ENCODE measurements around the gene ATXN7L2. TPM values are rescaled to one million over a fixed set of nuclear protein-coding genes. Genes with fewer than 3 reads are reported as not detected.

The ATXN7L2 gene
- total RNA-seq, 2 donors from 2014 or later = 5.1 to 6.1 TPM

DNA sequence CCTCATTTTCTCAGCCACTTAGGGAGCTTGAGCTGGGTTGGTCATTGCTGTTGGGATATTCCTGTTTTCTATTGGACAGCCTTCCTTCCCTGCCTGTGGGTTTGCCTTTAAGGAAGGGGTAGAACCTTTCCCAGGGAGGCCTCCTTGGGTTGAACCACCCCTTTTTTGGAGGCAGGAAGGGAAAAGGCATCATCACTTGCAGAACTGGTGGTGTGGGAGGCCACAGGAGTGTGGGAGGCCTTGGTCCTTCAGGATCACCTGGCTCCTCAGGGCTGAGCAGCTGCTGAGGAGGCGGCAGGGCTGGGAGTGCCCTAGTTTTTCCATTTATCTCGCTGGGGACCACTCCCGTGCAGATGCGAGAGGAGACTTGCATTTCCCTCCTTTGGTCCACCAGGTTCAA, 9.5 kb downstream of the ATXN7L2 start:
- Histone ChIP-seq H3K27ac (ENCODE audit: low read depth, low read length) (no peak overlapping the region), H3K9me3 (ENCODE audit: control insufficient read depth, low read length) (no peaks in the 10 kb centered on the region), H3K36me3 (ENCODE audit: control insufficient read depth, insufficient read depth, low read length) (peaks cover 13% of the 10 kb centered on the region), H3K27me3 (ENCODE audit: control insufficient read depth, insufficient read depth, low read length, poor library complexity, severe bottlenecking) (no peaks in the 10 kb centered on the region), H3K4me1 (ENCODE audit: control insufficient read depth, insufficient read depth, low read length) (no peaks in the 10 kb centered on the region), H3K4me3 (ENCODE audit: low read length) (no peak overlapping the region), H3K9ac (ENCODE audit: extremely low read depth, low read length, poor library complexity, severe bottlenecking) (no peak overlapping the region)
- H3K36me3 Mint-ChIP-seq (ENCODE audit: low read depth) = peaks cover 9% of the 10 kb centered on the region
- H3K4me3 Mint-ChIP-seq = peak overlapping the region; percentile 91
- H3K4me1 Mint-ChIP-seq = peaks cover 10% of the 10 kb centered on the region
- WGBS, 2 experiments (ENCODE audit: insufficient coverage in 1 of 2, insufficient read length in 1 of 2) = 92 to 100% methylated on average over 3 to 4 of the region's 4 CpGs
- no peaks in the 10 kb centered on the region for H3K27me3 Mint-ChIP-seq (ENCODE audit: insufficient read depth)
- no peak overlapping the region for H3K27ac Mint-ChIP-seq
- no peaks in the 10 kb centered on the region for H3K9me3 Mint-ChIP-seq
- TF ChIP-seq, protein P1, sequence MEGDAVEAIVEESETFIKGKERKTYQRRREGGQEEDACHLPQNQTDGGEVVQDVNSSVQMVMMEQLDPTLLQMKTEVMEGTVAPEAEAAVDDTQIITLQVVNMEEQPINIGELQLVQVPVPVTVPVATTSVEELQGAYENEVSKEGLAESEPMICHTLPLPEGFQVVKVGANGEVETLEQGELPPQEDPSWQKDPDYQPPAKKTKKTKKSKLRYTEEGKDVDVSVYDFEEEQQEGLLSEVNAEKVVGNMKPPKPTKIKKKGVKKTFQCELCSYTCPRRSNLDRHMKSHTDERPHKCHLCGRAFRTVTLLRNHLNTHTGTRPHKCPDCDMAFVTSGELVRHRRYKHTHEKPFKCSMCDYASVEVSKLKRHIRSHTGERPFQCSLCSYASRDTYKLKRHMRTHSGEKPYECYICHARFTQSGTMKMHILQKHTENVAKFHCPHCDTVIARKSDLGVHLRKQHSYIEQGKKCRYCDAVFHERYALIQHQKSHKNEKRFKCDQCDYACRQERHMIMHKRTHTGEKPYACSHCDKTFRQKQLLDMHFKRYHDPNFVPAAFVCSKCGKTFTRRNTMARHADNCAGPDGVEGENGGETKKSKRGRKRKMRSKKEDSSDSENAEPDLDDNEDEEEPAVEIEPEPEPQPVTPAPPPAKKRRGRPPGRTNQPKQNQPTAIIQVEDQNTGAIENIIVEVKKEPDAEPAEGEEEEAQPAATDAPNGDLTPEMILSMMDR (conservative IDR thresholded peaks at IDR 0.05) = no peak
- no peak for DNase-seq

DNA sequence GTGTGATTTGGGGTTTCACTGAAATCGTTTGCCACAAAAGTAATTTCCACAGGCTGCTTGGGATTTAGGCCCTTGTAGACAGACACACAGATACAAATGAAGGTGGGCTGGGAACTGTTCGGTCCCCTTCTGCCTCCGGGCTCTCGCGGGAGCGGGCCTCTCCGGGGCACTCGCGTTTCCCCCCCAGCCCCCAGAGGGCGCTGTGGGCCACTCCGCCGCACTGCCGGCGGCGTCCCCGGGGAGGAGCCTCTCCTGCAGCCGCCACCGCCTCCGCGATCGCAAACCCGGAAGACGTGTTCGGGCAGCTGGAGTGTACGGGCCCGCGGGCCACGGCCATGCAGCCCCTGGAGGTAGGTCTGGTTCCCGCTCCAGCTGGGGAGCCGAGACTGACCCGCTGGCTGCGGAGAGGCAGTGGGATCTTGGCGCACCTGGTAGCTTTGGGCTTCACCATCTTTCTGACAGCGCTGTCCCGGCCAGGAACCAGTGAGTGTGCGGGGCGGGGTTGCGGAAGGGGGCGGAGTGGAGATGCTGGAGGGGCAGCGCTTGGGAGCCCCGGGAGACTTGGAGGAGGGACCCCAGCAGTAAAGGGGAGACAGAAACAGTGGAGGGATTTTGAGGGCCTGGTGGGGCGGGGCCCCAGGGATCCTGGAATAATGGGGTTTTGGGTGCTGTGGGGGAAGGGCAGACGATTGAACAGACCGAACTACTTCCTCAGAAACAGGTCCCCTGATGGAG, 10.3 kb downstream of the ATXN7L2 start, which contains the start of gene CYB561D1:
Gene CYB561D1 (plus strand): TSS at position 290 of the 735 bp plus-strand sequence. CDS start 46 bp downstream, at position 336.
- H3K4me1 ChIP-seq (ENCODE audit: control insufficient read depth, insufficient read depth, low read length) = peaks cover 2% of the 10 kb centered on the region
- TF ChIP-seq, protein P1 (conservative IDR thresholded peaks at IDR 0.05) = peak; percentile 97
- peak; percentile 96 for DNase-seq
- peak within 1 kb of the TSS; percentile 91 for H3K4me3 Mint-ChIP-seq
- 1 to 2% methylated on average over 24 to 44 of the region's 44 CpGs for WGBS, 2 experiments (ENCODE audit: insufficient coverage in 1 of 2, insufficient read length in 1 of 2)
- no peaks in the 10 kb centered on the region for H3K27me3 ChIP-seq (ENCODE audit: control insufficient read depth, insufficient read depth, low read length, poor library complexity, severe bottlenecking)
- H3K4me3 ChIP-seq (ENCODE audit: low read length) = peak within 1 kb of the TSS; percentile 88
- no peaks in the 10 kb centered on the region for H3K9me3 Mint-ChIP-seq
- no peaks in the 10 kb centered on the region for H3K27me3 Mint-ChIP-seq (ENCODE audit: insufficient read depth)
- peaks cover 13% of the 10 kb centered on the region for H3K36me3 ChIP-seq (ENCODE audit: control insufficient read depth, insufficient read depth, low read length)
- H3K9me3 ChIP-seq (ENCODE audit: control insufficient read depth, low read length) = no peaks in the 10 kb centered on the region
- H3K4me1 Mint-ChIP-seq = peaks cover 12% of the 10 kb centered on the region
- no peak within 1 kb of the TSS for H3K27ac ChIP-seq (ENCODE audit: low read depth, low read length)
- peak within 1 kb of the TSS; percentile 80 for H3K27ac Mint-ChIP-seq
- peaks cover 9% of the 10 kb centered on the region for H3K36me3 Mint-ChIP-seq (ENCODE audit: low read depth)
- H3K9ac ChIP-seq (ENCODE audit: extremely low read depth, low read length, poor library complexity, severe bottlenecking) = peak within 1 kb of the TSS; percentile 39

DNA sequence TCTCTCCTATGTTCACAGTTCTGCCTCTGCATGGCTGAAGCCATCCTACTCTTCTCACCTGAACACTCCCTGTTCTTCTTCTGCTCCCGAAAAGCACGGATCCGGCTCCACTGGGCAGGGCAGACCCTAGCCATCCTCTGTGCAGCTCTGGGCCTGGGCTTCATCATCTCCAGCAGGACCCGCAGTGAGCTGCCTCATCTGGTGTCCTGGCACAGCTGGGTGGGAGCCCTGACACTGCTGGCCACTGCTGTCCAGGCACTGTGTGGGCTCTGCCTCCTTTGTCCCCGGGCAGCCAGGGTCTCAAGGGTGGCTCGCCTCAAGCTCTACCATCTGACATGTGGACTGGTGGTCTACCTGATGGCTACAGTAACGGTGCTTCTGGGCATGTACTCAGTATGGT, 12.0 kb downstream of the ATXN7L2 start:
- H3K27ac Mint-ChIP-seq = no peak overlapping the region
- Histone ChIP-seq H3K9ac (ENCODE audit: extremely low read depth, low read length, poor library complexity, severe bottlenecking) (no peak overlapping the region), H3K4me1 (ENCODE audit: control insufficient read depth, insufficient read depth, low read length) (peaks cover 2% of the 10 kb centered on the region), H3K36me3 (ENCODE audit: control insufficient read depth, insufficient read depth, low read length) (peaks cover 13% of the 10 kb centered on the region), H3K27me3 (ENCODE audit: control insufficient read depth, insufficient read depth, low read length, poor library complexity, severe bottlenecking) (no peaks in the 10 kb centered on the region), H3K27ac (ENCODE audit: low read depth, low read length) (no peak overlapping the region), H3K9me3 (ENCODE audit: control insufficient read depth, low read length) (no peaks in the 10 kb centered on the region), H3K4me3 (ENCODE audit: low read length) (no peak overlapping the region)
- no peak for DNase-seq
- H3K27me3 Mint-ChIP-seq (ENCODE audit: insufficient read depth) = no peaks in the 10 kb centered on the region
- peak overlapping the region; percentile 91 for H3K4me3 Mint-ChIP-seq
- H3K9me3 Mint-ChIP-seq = no peaks in the 10 kb centered on the region
- TF ChIP-seq, protein P1 (conservative IDR thresholded peaks at IDR 0.05) = no peak
- H3K4me1 Mint-ChIP-seq = peaks cover 12% of the 10 kb centered on the region
- peaks cover 9% of the 10 kb centered on the region for H3K36me3 Mint-ChIP-seq (ENCODE audit: low read depth)
- WGBS, 2 experiments (ENCODE audit: insufficient coverage in 1 of 2, insufficient read length in 1 of 2) = 89 to 95% methylated on average over 7 of the region's 7 CpGs

Data from endodermal cell (in vitro differentiated cells).